GM18868 (cell line): ENCODE results near the gene JAK1.
"Not testable (repeated sequence)": the region's sequence is repeated elsewhere in the genome, so short reads cannot be mapped to it uniquely, and the experiment has no call there.

Source experiments
- ATAC-seq: cut with Tn5 transposase; IDR thresholded peaks from one replicate; pipeline ENCODE4 v1.9.1; 2021; ENCODE audit warnings: mild to moderate bottlenecking, moderate library complexity; ENCODE audit not compliant: unreplicated experiment

JAK1 gene

DNA sequence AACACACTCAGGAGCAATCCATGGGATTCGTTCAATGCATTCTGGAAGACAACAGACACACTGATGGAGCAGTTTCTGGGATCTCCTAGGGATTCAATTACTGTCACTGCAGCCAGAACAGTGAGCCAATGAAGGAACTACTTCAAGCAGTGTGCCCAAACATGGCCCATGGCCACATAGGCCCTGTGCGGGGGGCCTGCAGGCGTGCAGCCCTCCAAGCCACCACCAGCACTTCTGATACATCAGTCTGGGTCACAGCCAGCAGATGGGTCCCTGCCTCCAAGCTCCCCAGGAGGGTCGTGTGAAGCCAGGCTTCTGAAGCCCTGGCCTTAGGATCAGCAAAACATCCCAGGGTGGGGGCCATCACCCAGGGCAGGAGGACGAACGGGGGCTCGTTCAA lies 122.2 kb downstream of the JAK1 start:
- no peak for ATAC-seq

GRCh38 chr1:64843675-64844074 lies 122.7 kb downstream of the JAK1 start:
- ATAC-seq, result no peak

DNA sequence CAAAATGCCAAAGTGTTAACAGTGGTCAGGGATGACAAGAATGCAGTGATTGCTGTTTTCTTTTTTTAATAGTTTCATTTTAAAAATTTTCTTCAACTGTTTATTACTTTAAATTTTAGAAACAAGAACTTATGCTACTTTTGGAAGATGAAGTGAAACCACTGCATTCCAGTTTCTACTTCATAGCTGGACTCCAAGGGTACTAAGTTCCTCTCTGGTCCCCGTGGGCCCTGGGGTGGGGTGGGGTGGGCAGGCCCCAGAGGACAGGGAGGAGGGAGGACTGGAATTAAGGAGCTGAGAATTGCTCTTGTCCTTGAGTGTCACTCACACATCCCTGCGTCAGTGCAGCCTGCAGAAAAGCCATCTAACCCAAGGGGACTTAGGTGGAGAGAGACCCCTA lies 124.1 kb downstream of the JAK1 start:
- ATAC-seq, result no peak

- ATAC-seq, result no peak
Measured at GRCh38 chr1:64841330-64842065, 124.9 kb downstream of the JAK1 start.

DNA sequence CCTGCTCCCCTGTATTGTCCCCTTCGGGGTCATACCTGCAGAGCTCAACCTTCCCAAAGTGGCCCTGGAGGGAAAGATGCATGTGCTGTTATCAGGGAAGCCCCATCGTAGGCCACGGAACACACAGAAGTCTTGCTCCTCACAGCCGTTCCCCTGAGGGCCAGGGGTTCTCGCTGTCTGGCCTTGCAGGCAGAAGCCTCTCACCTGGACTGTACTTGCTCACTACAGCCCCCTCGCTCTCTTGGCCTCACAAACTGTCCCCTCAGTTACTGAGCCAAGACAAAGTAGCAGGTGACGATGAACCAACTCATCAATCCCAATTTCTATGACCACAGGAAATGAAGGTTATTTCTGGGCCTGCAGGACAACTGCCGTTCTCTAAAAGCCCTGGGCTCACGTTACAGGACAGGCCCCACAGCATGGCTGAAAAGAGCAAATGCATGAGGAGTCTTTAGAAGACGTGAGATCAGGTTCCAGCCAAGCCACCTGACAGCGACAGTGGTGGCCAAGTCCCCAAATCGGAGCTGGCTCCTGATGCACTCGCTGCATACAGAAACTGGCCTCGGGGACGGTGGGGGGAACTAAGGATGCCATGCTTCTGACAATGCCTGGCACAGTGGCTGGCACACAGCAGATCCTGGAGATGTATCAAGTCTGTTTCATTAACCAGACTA lies 126.5 kb downstream of the JAK1 start:
- no peak for ATAC-seq

DNA sequence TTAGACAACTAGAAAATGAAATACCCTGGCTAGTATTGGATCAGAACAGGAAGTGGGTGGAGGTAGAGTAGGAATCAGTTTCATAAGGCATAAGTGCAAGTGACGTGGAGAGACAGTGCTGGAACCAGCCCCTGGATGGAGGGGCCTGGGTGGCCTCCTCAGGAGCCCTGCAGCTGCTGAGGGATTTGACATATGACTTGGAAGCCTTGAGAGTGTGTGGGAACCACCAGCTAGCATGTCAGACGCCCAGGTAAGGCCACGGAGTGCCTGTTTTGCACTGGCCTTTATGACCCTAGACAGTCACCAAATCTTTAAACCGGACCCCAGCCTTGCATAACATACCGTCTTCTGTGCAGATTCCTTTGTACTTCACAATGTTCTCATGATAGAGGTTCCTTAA lies 127.1 kb downstream of the JAK1 start:
- no peak for ATAC-seq

DNA sequence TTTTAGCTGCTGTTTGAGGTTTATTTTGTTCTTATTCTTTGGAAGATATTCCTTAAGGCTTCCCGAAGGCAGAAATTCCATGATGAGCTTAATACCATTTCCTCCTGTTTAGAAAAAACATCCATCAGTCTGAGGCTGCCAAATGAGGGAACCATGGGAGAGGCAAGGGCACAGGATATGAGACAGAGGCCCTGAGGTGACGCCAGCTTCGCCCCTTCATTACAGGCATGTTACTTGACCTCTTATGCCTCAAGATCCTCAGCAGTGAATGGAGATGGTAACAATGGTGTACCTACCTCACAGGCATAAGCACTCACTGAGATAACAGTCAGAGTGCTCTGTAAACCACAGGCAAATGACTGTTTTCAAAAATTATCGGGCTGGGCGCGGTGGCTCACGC lies 127.9 kb downstream of the JAK1 start:
- ATAC-seq, result no peak

DNA sequence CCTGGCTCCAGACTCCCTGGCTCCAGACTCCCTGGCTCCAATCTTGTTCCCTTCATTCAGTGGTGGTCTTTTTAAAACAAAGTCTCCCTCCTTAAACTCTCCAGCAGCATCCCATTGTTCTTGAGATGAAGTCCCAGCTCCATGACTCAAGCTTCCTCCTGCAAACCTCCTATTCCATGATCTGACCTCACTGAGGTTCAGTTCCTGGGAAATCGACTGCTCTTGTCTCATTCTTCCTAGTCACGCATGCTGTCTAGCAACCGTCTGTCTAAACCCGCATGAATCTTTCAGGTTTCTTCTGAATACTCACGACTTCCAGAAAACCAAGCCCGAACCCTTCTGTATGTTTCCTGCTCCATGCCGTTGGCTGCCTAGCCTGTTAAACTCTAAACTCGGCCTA lies 129.5 kb downstream of the JAK1 start:
- no peak for ATAC-seq

GRCh38 chr1:64834734-64835133 lies 131.6 kb downstream of the JAK1 start:
- no peak for ATAC-seq

GRCh38 chr1:64830030-64830651 lies 136.2 kb downstream of the JAK1 start:
- ATAC-seq, result no peak

DNA sequence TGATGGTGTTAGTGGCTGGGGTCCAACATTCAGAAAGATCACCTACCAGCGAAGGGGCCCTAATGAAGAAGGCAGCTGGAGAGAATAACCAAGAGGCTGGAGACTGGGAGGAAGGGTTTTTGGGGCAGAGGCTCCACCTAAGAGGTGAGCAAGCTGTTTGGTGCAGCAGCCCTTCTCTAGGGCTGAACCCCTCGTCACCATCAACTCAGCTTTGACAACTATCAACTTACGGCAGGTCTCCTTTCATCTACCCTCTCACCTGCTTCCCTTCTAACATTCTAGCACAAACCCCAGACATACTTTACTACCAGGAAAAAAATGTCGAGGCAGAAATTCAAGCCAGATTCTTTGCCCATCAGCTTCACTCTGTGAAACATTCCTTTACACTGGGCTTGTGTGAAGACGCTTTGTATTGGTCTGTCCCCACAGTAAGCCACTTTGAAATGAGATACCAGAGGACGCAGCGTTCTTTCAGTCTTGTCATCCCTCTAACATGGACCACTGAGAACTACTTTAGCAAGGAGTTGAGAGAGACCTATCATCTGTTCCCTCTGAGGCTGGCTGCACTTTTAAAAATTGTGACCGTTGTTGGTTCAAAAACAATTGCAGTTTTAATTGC lies 136.8 kb downstream of the JAK1 start:
- ATAC-seq, result no peak

DNA sequence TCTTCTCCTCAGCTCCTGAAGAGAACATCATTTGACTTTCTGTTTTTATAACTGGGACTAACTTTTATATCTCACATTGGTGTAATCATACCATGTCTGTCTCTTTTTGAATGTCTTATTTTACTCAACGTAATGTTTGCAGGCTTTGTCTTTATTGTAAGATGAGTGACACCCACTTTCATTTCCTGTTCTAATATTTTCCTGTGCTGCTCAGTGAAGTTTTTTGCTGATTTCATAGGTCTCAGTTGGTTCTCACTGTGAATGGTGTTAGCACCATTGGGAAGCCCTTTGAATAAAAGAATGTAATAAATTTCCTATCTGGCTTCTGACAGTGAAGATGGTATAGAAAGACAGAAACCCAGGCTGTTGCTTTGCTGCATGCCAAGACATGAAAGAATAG lies 137.5 kb downstream of the JAK1 start:
- peak; percentile 59 for ATAC-seq

GRCh38 chr1:64826991-64827390 lies 139.4 kb downstream of the JAK1 start:
- no peak for ATAC-seq

GRCh38 chr1:64823691-64824476 lies 142.5 kb downstream of the JAK1 start:
- peak; percentile 74 for ATAC-seq

DNA sequence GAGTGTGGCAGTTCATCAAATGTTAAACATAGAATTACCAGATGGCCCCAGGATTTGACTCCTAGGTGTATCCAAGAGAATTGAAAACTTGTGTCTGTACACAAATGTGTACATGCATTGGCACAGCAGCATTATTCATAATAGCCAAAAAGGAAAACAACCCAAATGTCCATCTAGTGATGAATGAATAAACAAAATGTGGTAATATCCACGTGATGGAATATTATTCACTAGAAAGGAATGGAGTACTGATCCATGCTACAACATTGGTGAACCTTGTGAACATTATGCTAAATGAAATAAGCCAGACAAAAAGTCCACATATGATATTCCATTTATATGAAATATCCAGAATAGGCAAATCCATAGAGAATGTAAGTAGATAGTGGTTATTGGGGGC lies 143.7 kb downstream of the JAK1 start:
- ATAC-seq, result no peak

DNA sequence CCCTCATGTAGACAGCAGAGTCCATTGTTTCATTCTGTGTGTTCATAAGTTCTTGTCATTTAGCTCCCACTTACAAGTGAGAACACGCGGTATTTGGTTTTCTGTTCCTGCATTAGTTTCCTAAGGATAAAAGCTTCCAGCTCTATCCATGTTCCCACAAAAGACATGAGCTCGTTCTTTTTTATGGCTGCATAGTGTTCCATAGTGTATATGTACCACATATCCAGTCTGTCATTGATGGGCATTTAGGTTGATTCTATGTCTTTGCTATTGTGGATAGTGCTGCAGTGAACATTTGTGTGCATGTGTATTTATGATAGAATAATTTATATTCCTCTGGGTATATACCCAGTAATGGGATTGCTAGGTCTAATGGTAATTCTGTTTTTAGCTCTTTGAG lies 145.8 kb downstream of the JAK1 start:
- ATAC-seq, result not testable (repeated sequence)

- not testable (repeated sequence) for ATAC-seq
Measured at GRCh38 chr1:64817364-64817763, 149.0 kb downstream of the JAK1 start.

DNA sequence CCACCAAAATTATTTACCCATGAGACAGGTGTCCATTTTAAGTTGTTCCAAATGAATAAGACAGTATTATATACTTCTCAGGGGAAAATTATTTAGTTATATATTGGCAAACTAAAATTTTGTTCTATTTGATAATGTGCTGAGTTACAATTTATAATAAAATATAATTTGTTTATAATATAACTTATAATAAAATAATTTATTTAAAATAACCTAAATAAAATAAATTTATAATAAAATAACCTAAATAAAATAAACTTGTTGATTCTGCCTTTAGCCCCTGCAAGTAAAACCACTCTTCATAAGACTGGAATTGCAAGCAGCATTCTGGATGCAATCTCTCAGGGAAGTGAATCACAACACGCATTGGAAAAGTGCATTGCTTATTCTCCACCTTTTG lies 151.9 kb downstream of the JAK1 start:
- ATAC-seq, result no peak

- ATAC-seq, result no peak
Measured at GRCh38 chr1:64811131-64811530, 155.2 kb downstream of the JAK1 start.

DNA sequence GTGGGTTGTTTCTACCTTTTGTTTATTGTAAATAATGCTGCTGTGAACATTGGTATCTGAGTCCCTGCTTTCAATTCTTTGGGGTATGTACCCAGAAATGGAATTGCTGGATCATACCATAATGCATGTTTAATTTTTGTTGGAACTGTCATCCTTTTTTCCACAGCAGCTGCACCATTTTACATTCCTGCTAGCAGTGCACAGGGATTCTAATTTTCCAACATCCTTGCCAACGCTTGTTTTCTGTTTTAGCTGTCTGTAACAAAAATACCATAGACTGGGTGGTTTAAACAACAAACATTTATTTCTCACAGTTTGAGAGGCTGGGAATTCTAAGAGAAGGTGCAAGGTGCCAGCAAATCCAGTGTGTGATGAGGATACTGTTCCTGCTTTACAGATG lies 156.3 kb downstream of the JAK1 start:
- ATAC-seq, result no peak

DNA sequence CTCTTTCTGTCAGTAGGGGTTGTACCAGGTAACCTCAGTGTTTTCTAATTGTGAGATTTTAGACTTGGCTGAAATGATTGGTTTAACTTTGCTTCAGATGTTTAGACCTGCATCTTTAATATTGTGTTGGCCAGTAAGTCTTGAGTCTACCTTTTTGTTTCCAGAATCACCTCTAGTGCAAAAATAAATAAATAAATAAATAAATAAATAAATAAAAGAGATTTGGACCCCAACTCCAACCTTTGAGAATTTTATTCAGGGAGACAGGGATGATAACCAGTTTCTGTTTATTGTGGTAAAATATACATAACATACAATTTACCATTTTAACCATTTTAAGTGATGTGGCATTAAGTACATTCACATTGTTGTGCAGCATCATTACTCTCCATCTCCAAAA lies 157.0 kb downstream of the JAK1 start:
- ATAC-seq, result no peak
